ENCODE results near the gene RNF187. TPM values are rescaled to one million over a fixed set of nuclear protein-coding genes. Genes with fewer than 3 reads are reported as not detected.

Gene RNF187
- total and polyA plus RNA-seq, 5 donors = 34.1 to 113 (median 85.6) TPM

GRCh38 chr1:228490120-228491078 lies 3.2 kb downstream of the RNF187 start:
- DNase-seq (peak in 2 of 3 donors; percentile 78 to 82), ATAC-seq (peak in 1 of 2 donors; percentile 51)
- Histone ChIP-seq H3K9me3 (ENCODE audit: control insufficient read depth, low read length) (no peaks in the 10 kb centered on the region), H3K27ac (ENCODE audit: low read length) (peak overlapping the region; percentile 13), H3K27me3 (ENCODE audit: control insufficient read depth, insufficient read depth) (no peaks in the 10 kb centered on the region), H3K4me1 (ENCODE audit: control insufficient read depth, insufficient read depth, low read length) (peaks cover 7% of the 10 kb centered on the region), H3K4me3 (ENCODE audit: low read length) (no peak overlapping the region)
- 76% methylated on average over 6 of the region's 6 CpGs for WGBS
- intact Hi-C loops (cut with DNase I) = no loop called here

- Histone ChIP-seq H3K4me1 (ENCODE audit: control insufficient read depth, insufficient read depth, low read length) (peaks cover 6% of the 10 kb centered on the region), H3K9me3 (ENCODE audit: control insufficient read depth, low read length) (no peaks in the 10 kb centered on the region), H3K27me3 (ENCODE audit: control insufficient read depth, insufficient read depth) (no peaks in the 10 kb centered on the region), H3K4me3 (ENCODE audit: low read length) (no peak overlapping the region), H3K27ac (ENCODE audit: low read length) (no peak overlapping the region)
- ATAC-seq (no peak), DNase-seq (no peak)
- intact Hi-C loops (cut with DNase I) = no loop called here
- 92% methylated on average over 28 of the region's 28 CpGs for WGBS
Measured at GRCh38 chr1:228493141-228494043, 6.2 kb downstream of the RNF187 start.

DNA sequence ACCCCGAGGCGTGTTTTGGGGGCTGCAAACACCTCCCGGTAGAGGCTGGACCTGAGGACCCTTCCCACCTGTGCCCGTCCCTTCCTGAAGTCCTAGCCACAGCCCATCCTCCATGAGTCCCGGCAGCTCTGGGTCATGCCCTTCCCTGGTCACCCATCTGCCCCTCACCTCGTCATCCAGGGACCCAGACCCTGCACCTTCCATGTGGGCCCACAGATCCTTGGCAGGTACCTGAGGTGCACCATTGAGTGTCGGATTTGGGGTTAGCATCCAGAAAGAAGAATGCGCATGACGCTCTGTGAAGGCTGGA lies 6.8 kb downstream of the RNF187 start:
- intact Hi-C loops (cut with DNase I) = no loop called here
- no peak for DNase-seq

DNA sequence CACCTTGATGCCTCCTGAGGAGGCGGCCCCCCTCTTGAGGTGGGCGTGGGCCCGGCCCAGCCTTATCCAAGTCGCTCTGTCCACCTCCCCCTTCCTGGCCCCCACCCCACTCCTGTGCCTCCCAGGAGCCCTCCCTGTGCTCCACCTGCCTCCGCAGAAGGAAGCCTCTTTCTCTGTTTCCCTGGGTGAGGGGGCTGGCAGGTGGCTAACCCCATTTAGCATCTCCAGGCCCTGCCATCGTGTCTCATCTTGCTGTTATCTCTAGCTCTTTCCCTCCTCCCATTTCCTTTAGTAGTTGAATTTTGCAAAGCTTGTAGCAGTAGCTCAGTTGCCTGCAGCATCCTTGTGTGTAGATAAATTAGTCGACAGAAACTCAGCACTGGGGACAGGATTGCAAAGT lies 7.2 kb downstream of the RNF187 start:
- intact Hi-C loops (cut with DNase I) = no loop called here
- no peak overlapping the region for H3K27ac ChIP-seq (ENCODE audit: low read length)

More for the DNA sequence above, 6.8 kb downstream of the RNF187 start:
- no peak for ATAC-seq
- Histone ChIP-seq H3K9me3 (ENCODE audit: control insufficient read depth, low read length) (no peaks in the 10 kb centered on the region), H3K4me3 (ENCODE audit: low read length) (no peak overlapping the region), H3K27me3 (ENCODE audit: control insufficient read depth, insufficient read depth) (no peaks in the 10 kb centered on the region), H3K27ac (ENCODE audit: low read length) (no peak overlapping the region), H3K4me1 (ENCODE audit: control insufficient read depth, insufficient read depth, low read length) (peaks cover 3% of the 10 kb centered on the region)
- 90% methylated on average over 9 of the region's 9 CpGs for WGBS

DNA sequence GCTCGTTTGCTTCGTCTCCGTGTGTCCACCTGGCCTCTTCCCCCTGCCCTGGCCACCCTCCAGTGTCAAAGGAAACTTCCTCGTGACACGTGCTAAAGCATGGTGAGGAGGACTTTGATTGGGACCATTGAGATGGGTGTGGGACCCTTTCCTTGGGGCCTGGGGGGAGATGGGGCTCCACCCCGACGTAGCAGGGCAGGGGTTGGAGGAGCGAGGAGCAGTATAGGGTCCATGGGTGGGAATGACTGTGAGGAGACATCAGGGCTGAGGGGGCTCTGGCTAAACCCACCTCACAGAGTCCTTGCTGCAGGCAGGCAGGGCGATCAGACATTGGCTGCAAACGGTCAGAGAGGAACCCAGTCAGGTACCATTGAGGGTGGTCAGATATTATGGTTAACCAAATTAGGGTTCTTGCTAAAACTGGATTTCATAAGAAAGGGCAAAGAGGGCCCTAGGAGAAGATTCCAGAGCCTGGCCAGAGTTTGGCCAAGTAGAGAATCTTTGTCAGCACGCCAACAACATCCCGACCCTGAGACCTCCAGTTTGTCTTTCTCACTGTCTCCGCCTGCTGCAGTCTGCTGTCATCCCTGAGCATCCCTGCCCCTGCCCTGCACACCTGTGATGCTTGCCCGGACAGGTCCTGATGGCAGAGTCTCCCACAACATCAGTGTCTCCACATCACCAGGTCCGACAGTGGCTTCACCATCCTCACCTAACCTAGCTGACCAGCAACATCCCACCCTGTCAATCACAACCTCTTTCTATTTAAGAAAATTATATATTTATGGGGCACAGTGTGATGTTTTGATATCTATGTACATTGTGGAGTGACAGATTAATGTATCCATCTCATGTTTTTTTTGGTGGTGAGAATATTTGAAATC lies 8.0 kb downstream of the RNF187 start:
- no peak overlapping the region for H3K4me3 ChIP-seq (ENCODE audit: low read length)
- no peaks in the 10 kb centered on the region for H3K27me3 ChIP-seq (ENCODE audit: control insufficient read depth, insufficient read depth)
- intact Hi-C loops (cut with DNase I) = no loop called here
- ATAC-seq (no peak), DNase-seq (no peak)
- no peak overlapping the region for H3K27ac ChIP-seq (ENCODE audit: low read length)
- 85% methylated on average over 15 of the region's 15 CpGs for WGBS
- peaks cover under 1% of the 10 kb centered on the region for H3K4me1 ChIP-seq (ENCODE audit: control insufficient read depth, insufficient read depth, low read length)
- no peaks in the 10 kb centered on the region for H3K9me3 ChIP-seq (ENCODE audit: control insufficient read depth, low read length)

More for the DNA sequence above, 7.2 kb downstream of the RNF187 start:
- DNase-seq (no peak), ATAC-seq (no peak)
- Histone ChIP-seq H3K27me3 (ENCODE audit: control insufficient read depth, insufficient read depth) (no peaks in the 10 kb centered on the region), H3K4me1 (ENCODE audit: control insufficient read depth, insufficient read depth, low read length) (peaks cover 3% of the 10 kb centered on the region), H3K4me3 (ENCODE audit: low read length) (no peak overlapping the region), H3K9me3 (ENCODE audit: control insufficient read depth, low read length) (no peaks in the 10 kb centered on the region)
- 78% methylated on average over 7 of the region's 7 CpGs for WGBS

- Histone ChIP-seq H3K9me3 (ENCODE audit: control insufficient read depth, low read length) (no peaks in the 10 kb centered on the region), H3K4me3 (ENCODE audit: low read length) (no peak overlapping the region), H3K27ac (ENCODE audit: low read length) (no peak overlapping the region), H3K27me3 (ENCODE audit: control insufficient read depth, insufficient read depth) (no peaks in the 10 kb centered on the region), H3K4me1 (ENCODE audit: control insufficient read depth, insufficient read depth, low read length) (no peaks in the 10 kb centered on the region)
- ATAC-seq (no peak), DNase-seq (no peak)
- 94% methylated on average over 4 of the region's 4 CpGs for WGBS
- intact Hi-C loops (cut with DNase I) = no loop called here
Measured at GRCh38 chr1:228496084-228496483, 8.9 kb downstream of the RNF187 start.

GRCh38 chr1:228496494-228496893 lies 9.3 kb downstream of the RNF187 start:
- DNase-seq (no peak), ATAC-seq (no peak)
- Histone ChIP-seq H3K4me3 (ENCODE audit: low read length) (no peak overlapping the region), H3K4me1 (ENCODE audit: control insufficient read depth, insufficient read depth, low read length) (no peaks in the 10 kb centered on the region), H3K27me3 (ENCODE audit: control insufficient read depth, insufficient read depth) (no peaks in the 10 kb centered on the region), H3K27ac (ENCODE audit: low read length) (no peak overlapping the region), H3K9me3 (ENCODE audit: control insufficient read depth, low read length) (no peaks in the 10 kb centered on the region)
- intact Hi-C loops (cut with DNase I) = no loop called here
- WGBS = 86% methylated on average over 3 of the region's 3 CpGs

GRCh38 chr1:228497206-228497605 lies 10.0 kb downstream of the RNF187 start:
- H3K27me3 ChIP-seq (ENCODE audit: control insufficient read depth, insufficient read depth) = no peaks in the 10 kb centered on the region
- H3K4me1 ChIP-seq (ENCODE audit: control insufficient read depth, insufficient read depth, low read length) = no peaks in the 10 kb centered on the region
- no peaks in the 10 kb centered on the region for H3K9me3 ChIP-seq (ENCODE audit: control insufficient read depth, low read length)
- H3K4me3 ChIP-seq (ENCODE audit: low read length) = no peak overlapping the region
- WGBS = 85% methylated on average over 5 of the region's 5 CpGs
- ATAC-seq = no peak
- no peak for DNase-seq
- no peak overlapping the region for H3K27ac ChIP-seq (ENCODE audit: low read length)
- intact Hi-C loops (cut with DNase I) = no loop called here

DNA sequence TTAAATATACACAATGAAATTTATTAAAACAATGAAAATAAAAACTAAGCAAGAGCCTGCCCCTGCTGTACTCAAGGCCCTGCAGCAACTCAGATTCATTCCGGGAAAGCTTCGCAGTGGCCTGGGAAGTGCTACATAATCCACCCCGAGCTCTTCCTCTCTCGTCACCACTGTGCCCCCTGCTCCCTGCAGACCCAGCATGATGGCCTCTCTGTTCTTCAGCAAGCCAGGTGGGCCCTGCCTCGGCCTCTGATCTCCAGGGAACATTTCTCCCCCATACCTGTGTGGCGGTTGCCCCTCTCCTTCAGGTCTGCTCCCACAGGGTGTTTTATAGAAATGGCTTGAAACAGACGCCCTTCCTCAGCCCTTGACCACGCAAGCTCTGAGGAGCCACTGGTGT lies 10.6 kb downstream of the RNF187 start:
- Histone ChIP-seq H3K4me1 (ENCODE audit: control insufficient read depth, insufficient read depth, low read length) (no peaks in the 10 kb centered on the region), H3K27ac (ENCODE audit: low read length) (no peak overlapping the region), H3K9me3 (ENCODE audit: control insufficient read depth, low read length) (no peaks in the 10 kb centered on the region), H3K4me3 (ENCODE audit: low read length) (no peak overlapping the region), H3K27me3 (ENCODE audit: control insufficient read depth, insufficient read depth) (no peaks in the 10 kb centered on the region)
- ATAC-seq (no peak), DNase-seq (no peak)
- intact Hi-C loops (cut with DNase I) = no loop called here
- 91% methylated on average over 8 of the region's 8 CpGs for WGBS

- intact Hi-C loops (cut with DNase I) = loop anchor here in 1 of 4 donors (10.0 kb wide), 1 partner anchor 365 kb away; no protein-coding TSS in a partner anchor
- Histone ChIP-seq H3K9me3 (ENCODE audit: control insufficient read depth, low read length) (no peaks in the 10 kb centered on the region), H3K27ac (ENCODE audit: low read length) (no peak overlapping the region), H3K4me1 (ENCODE audit: control insufficient read depth, insufficient read depth, low read length) (no peaks in the 10 kb centered on the region), H3K27me3 (ENCODE audit: control insufficient read depth, insufficient read depth) (no peaks in the 10 kb centered on the region), H3K4me3 (ENCODE audit: low read length) (no peak overlapping the region)
- no peak for ATAC-seq
- WGBS = 75% methylated on average over 8 of the region's 8 CpGs
- DNase-seq = no peak
Measured at GRCh38 chr1:228500143-228500734, 13.1 kb downstream of the RNF187 start.
